Dendritic cell treated with granulocyte-macrophage colony-stimulating factor and Interleukin-4, amounts not matched to agents 40 ng/mL and 50 ng/mL, for 4 days (primary cell): ENCODE measurements around the gene ITPR2.

Experiments
- H3K27ac Mint-ChIP-seq: one replicate; pipeline ENCODE4 v1.8.0; 2022; ENCODE audit warnings: mild to moderate bottlenecking, mixed read lengths
- H3K27me3 Mint-ChIP-seq: one replicate; pipeline ENCODE4 v1.8.0; 2022; ENCODE audit warnings: mild to moderate bottlenecking, mixed read lengths
- H3K36me3 Mint-ChIP-seq: one replicate; pipeline ENCODE4 v1.8.0; 2022; ENCODE audit warnings: low read depth, mixed read lengths
- H3K4me1 Mint-ChIP-seq: one replicate; pipeline ENCODE4 v1.8.0; 2022; ENCODE audit warnings: low read depth, mixed read lengths
- H3K4me3 Mint-ChIP-seq: one replicate; pipeline ENCODE4 v1.8.0; 2022; ENCODE audit warnings: mild to moderate bottlenecking, moderate library complexity, mixed read lengths
- H3K9me3 Mint-ChIP-seq: one replicate; pipeline ENCODE4 v1.8.0; 2022; ENCODE audit warnings: mixed read lengths
- intact Hi-C: fragments of 100-400 bp; cut with micrococcal nuclease; formaldehyde crosslinking; loops from one replicate; pipeline ENCODE4 v1.15.0; 2022

ITPR2 gene

GRCh38 chr12:26704684-26705460 lies 128.1 kb downstream of the ITPR2 start:
- Mint-ChIP-seq H3K36me3 (peaks cover 22% of the 10 kb centered on the region), H3K4me1 (peaks cover 9% of the 10 kb centered on the region), H3K27ac (no peak overlapping the region), H3K27me3 (no peaks in the 10 kb centered on the region), H3K4me3 (no peak overlapping the region), H3K9me3 (peaks cover 9% of the 10 kb centered on the region)
- intact Hi-C loops: no loop called here

- Mint-ChIP-seq H3K4me1 (peaks cover 9% of the 10 kb centered on the region), H3K9me3 (peaks cover 9% of the 10 kb centered on the region), H3K36me3 (peaks cover 23% of the 10 kb centered on the region), H3K27me3 (no peaks in the 10 kb centered on the region), H3K4me3 (no peak overlapping the region), H3K27ac (no peak overlapping the region)
- intact Hi-C loops: no loop called here
These were observed 128.8 kb downstream of the ITPR2 start for GRCh38 chr12:26704214-26704613.

GRCh38 chr12:26702741-26703140 lies 130.3 kb downstream of the ITPR2 start:
- no peak overlapping the region for H3K4me3 Mint-ChIP-seq
- H3K27me3 Mint-ChIP-seq: no peaks in the 10 kb centered on the region

GRCh38 chr12:26701604-26702215 lies 131.3 kb downstream of the ITPR2 start:
- Mint-ChIP-seq H3K9me3 (no peaks in the 10 kb centered on the region), H3K4me1 (peaks cover 14% of the 10 kb centered on the region), H3K27ac (no peak overlapping the region), H3K4me3 (no peak overlapping the region), H3K27me3 (no peaks in the 10 kb centered on the region), H3K36me3 (peaks cover 48% of the 10 kb centered on the region)
- intact Hi-C loops: no loop called here

More at GRCh38 chr12:26702741-26703140, 130.3 kb downstream of the ITPR2 start:
- no peak overlapping the region for H3K27ac Mint-ChIP-seq
- peaks cover 38% of the 10 kb centered on the region for H3K36me3 Mint-ChIP-seq
- H3K4me1 Mint-ChIP-seq: peaks cover 14% of the 10 kb centered on the region
- intact Hi-C loops: no loop called here
- H3K9me3 Mint-ChIP-seq: no peaks in the 10 kb centered on the region

- H3K36me3 Mint-ChIP-seq: peaks cover 61% of the 10 kb centered on the region
- intact Hi-C loops: no loop called here
- peak overlapping the region; percentile 14 for H3K27ac Mint-ChIP-seq
These were observed 132.6 kb downstream of the ITPR2 start for GRCh38 chr12:26700430-26700829.

GRCh38 chr12:26699237-26699636 lies 133.8 kb downstream of the ITPR2 start:
- peaks cover 73% of the 10 kb centered on the region for H3K36me3 Mint-ChIP-seq

More at GRCh38 chr12:26700430-26700829, 132.6 kb downstream of the ITPR2 start:
- H3K4me1 Mint-ChIP-seq: peaks cover 14% of the 10 kb centered on the region
- H3K9me3 Mint-ChIP-seq: no peaks in the 10 kb centered on the region
- H3K4me3 Mint-ChIP-seq: no peak overlapping the region
- no peaks in the 10 kb centered on the region for H3K27me3 Mint-ChIP-seq

GRCh38 chr12:26698186-26698585 lies 134.8 kb downstream of the ITPR2 start:
- no peaks in the 10 kb centered on the region for H3K9me3 Mint-ChIP-seq
- H3K27ac Mint-ChIP-seq: no peak overlapping the region
- no peaks in the 10 kb centered on the region for H3K27me3 Mint-ChIP-seq
- peaks cover 81% of the 10 kb centered on the region for H3K36me3 Mint-ChIP-seq
- peaks cover 14% of the 10 kb centered on the region for H3K4me1 Mint-ChIP-seq
- H3K4me3 Mint-ChIP-seq: no peak overlapping the region
- intact Hi-C loops: no loop called here

More at GRCh38 chr12:26699237-26699636, 133.8 kb downstream of the ITPR2 start:
- intact Hi-C loops: no loop called here
- H3K4me3 Mint-ChIP-seq: no peak overlapping the region
- H3K27me3 Mint-ChIP-seq: no peaks in the 10 kb centered on the region
- no peaks in the 10 kb centered on the region for H3K9me3 Mint-ChIP-seq
- H3K27ac Mint-ChIP-seq: no peak overlapping the region
- H3K4me1 Mint-ChIP-seq: peaks cover 14% of the 10 kb centered on the region

GRCh38 chr12:26697217-26697616 lies 135.8 kb downstream of the ITPR2 start:
- no peaks in the 10 kb centered on the region for H3K27me3 Mint-ChIP-seq
- peaks cover 86% of the 10 kb centered on the region for H3K36me3 Mint-ChIP-seq
- H3K9me3 Mint-ChIP-seq: no peaks in the 10 kb centered on the region
- H3K27ac Mint-ChIP-seq: no peak overlapping the region
- H3K4me1 Mint-ChIP-seq: peaks cover 14% of the 10 kb centered on the region
- intact Hi-C loops: no loop called here
- no peak overlapping the region for H3K4me3 Mint-ChIP-seq

GRCh38 chr12:26696613-26697092 lies 136.3 kb downstream of the ITPR2 start:
- intact Hi-C loops: no loop called here
- Mint-ChIP-seq H3K4me3 (no peak overlapping the region), H3K36me3 (peaks cover 87% of the 10 kb centered on the region), H3K27me3 (no peaks in the 10 kb centered on the region), H3K9me3 (no peaks in the 10 kb centered on the region), H3K4me1 (peaks cover 14% of the 10 kb centered on the region), H3K27ac (no peak overlapping the region)

GRCh38 chr12:26696048-26696612 lies 136.9 kb downstream of the ITPR2 start:
- Mint-ChIP-seq H3K27me3 (no peaks in the 10 kb centered on the region), H3K4me1 (peaks cover 14% of the 10 kb centered on the region), H3K36me3 (peaks cover 92% of the 10 kb centered on the region), H3K9me3 (no peaks in the 10 kb centered on the region), H3K4me3 (no peak overlapping the region), H3K27ac (no peak overlapping the region)
- intact Hi-C loops: no loop called here

GRCh38 chr12:26694402-26694801 lies 138.6 kb downstream of the ITPR2 start:
- Mint-ChIP-seq H3K27me3 (no peaks in the 10 kb centered on the region), H3K36me3 (peaks cover 84% of the 10 kb centered on the region), H3K27ac (no peak overlapping the region), H3K4me3 (no peak overlapping the region), H3K9me3 (no peaks in the 10 kb centered on the region), H3K4me1 (peaks cover 5% of the 10 kb centered on the region)
- intact Hi-C loops: no loop called here

- intact Hi-C loops: no loop called here
- H3K27me3 Mint-ChIP-seq: no peaks in the 10 kb centered on the region
- H3K4me3 Mint-ChIP-seq: no peak overlapping the region
- peaks cover 81% of the 10 kb centered on the region for H3K36me3 Mint-ChIP-seq
- peaks cover 6% of the 10 kb centered on the region for H3K4me1 Mint-ChIP-seq
- H3K27ac Mint-ChIP-seq: no peak overlapping the region
- no peaks in the 10 kb centered on the region for H3K9me3 Mint-ChIP-seq
These were observed 140.6 kb downstream of the ITPR2 start for GRCh38 chr12:26692407-26692806.

GRCh38 chr12:26691234-26691970 lies 141.6 kb downstream of the ITPR2 start:
- Mint-ChIP-seq H3K36me3 (peaks cover 81% of the 10 kb centered on the region), H3K9me3 (no peaks in the 10 kb centered on the region), H3K4me1 (peaks cover 6% of the 10 kb centered on the region), H3K27ac (no peak overlapping the region), H3K27me3 (no peaks in the 10 kb centered on the region), H3K4me3 (no peak overlapping the region)
- intact Hi-C loops: no loop called here

GRCh38 chr12:26690601-26691000 lies 142.4 kb downstream of the ITPR2 start:
- H3K27ac Mint-ChIP-seq: no peak overlapping the region
- intact Hi-C loops: no loop called here
- H3K36me3 Mint-ChIP-seq: peaks cover 81% of the 10 kb centered on the region
- H3K4me1 Mint-ChIP-seq: peaks cover 6% of the 10 kb centered on the region
- H3K4me3 Mint-ChIP-seq: no peak overlapping the region
- no peaks in the 10 kb centered on the region for H3K27me3 Mint-ChIP-seq
- H3K9me3 Mint-ChIP-seq: no peaks in the 10 kb centered on the region
